HEK293 (cell line): ENCODE data around the gene RRP1B.

Source experiments
- BCL11A ChIP-seq: fragments of 450-650 bp; formaldehyde crosslinking; IDR thresholded peaks from 2 replicates; pipeline ENCODE4 v1.5.1; 2016; ENCODE audit warnings: low read depth, missing biosample characterization, missing genetic modification characterization
- CTCF ChIP-seq: fragments of 450-650 bp; formaldehyde crosslinking; IDR thresholded peaks from 2 replicates; pipeline ENCODE4 v1.5.1; 2016; ENCODE audit warnings: missing biosample characterization, missing genetic modification characterization
- TRIM28 ChIP-seq: IDR thresholded peaks from 2 replicates; pipeline ENCODE4 v1.6.1; 2011; ENCODE audit warnings: low read length, control low read depth, borderline replicate concordance
- ZBTB26 ChIP-seq: fragments of 450-650 bp; formaldehyde crosslinking; optimal IDR thresholded peaks from 2 replicates; pipeline ENCODE3; 2016; ENCODE audit warnings: missing biosample characterization, mild to moderate bottlenecking, missing genetic modification characterization
- ZBTB48 ChIP-seq: fragments of 450-650 bp; formaldehyde crosslinking; IDR thresholded peaks from 2 replicates; pipeline ENCODE4 v1.5.1; 2016; ENCODE audit warnings: missing biosample characterization, missing genetic modification characterization
- ZNF121 ChIP-seq: fragments of 450-650 bp; formaldehyde crosslinking; IDR thresholded peaks from 2 replicates; pipeline ENCODE4 v1.5.1; 2016; ENCODE audit warnings: missing biosample characterization, missing genetic modification characterization
- ZNF202 ChIP-seq: fragments of 450-650 bp; formaldehyde crosslinking; IDR thresholded peaks from 2 replicates; pipeline ENCODE4 v1.5.1; 2016; ENCODE audit warnings: missing biosample characterization, missing genetic modification characterization, borderline replicate concordance
- ZNF24 ChIP-seq: fragments of 450-650 bp; formaldehyde crosslinking; IDR thresholded peaks from 2 replicates; pipeline ENCODE4 v1.5.1; 2016; ENCODE audit warnings: missing biosample characterization, missing genetic modification characterization
- ZNF335 ChIP-seq: fragments of 450-650 bp; formaldehyde crosslinking; conservative IDR thresholded peaks from 2 replicates; pipeline ENCODE4 v1.5.1; 2016; ENCODE audit warnings: missing biosample characterization, missing genetic modification characterization
- ZNF423 ChIP-seq: fragments of 450-650 bp; formaldehyde crosslinking; IDR thresholded peaks from 2 replicates; pipeline ENCODE4 v1.5.1; 2016; ENCODE audit warnings: missing biosample characterization, missing genetic modification characterization
- ZNF747 ChIP-seq: fragments of 450-650 bp; formaldehyde crosslinking; IDR thresholded peaks from 2 replicates; pipeline ENCODE4 v1.5.1; 2016; ENCODE audit warnings: missing biosample characterization, missing genetic modification characterization

- TF ChIP-seq CTCF (tag by site-specific recombination) (no peak), ZNF202 (tag by site-specific recombination) (no peak), ZNF121 (tag by site-specific recombination) (no peak), TRIM28 (no peak), ZNF747 (tag by site-specific recombination) (no peak), ZBTB26 (tag by site-specific recombination) (no peak), ZNF335 (tag by site-specific recombination) (no peak), ZNF423 (tag by site-specific recombination) (no peak), ZBTB48 (no peak), BCL11A (no peak), ZNF24 (tag by site-specific recombination) (no peak)
These were observed 24.7 kb upstream of the RRP1B start for GRCh38 chr21:43634618-43635017.
